Natural killer cell (primary cell): ENCODE data around the gene TPM3. TPM values are rescaled to one million over a fixed set of nuclear protein-coding genes. Genes with fewer than 3 reads are reported as not detected.

ENCODE experiments used
- ATAC-seq, 3 donors: fragments of 150-1000 bp in 2 of 3; fragments of 200-7000 bp in 1 of 3; cut with Tn5 transposase; 1 replicate in 1 of 3; 2 replicates in 2 of 3; pipeline ENCODE4 v1.10.0; 2021; ENCODE audit warnings: mild to moderate bottlenecking in 2 of 3, moderate library complexity in 2 of 3
- DNase-seq, 2 donors: peaks; one replicate each; pipeline versions ENCODE4 v3.0.0 to v3.0.0-alpha.2; 2013 to 2021; ENCODE audit warnings: mixed read lengths in 1 of 2
- H3K27ac ChIP-seq: one replicate; pipeline ENCODE4 v1.5.1; 2013; ENCODE audit warnings: mild to moderate bottlenecking, low read length
- H3K27me3 ChIP-seq: one replicate; pipeline ENCODE4 v1.6.1; 2013; ENCODE audit warnings: low read length; ENCODE audit not compliant: control insufficient read depth, insufficient read depth
- H3K36me3 ChIP-seq: one replicate; pipeline ENCODE4 v1.6.1; 2013; ENCODE audit warnings: low read length; ENCODE audit not compliant: control insufficient read depth, insufficient read depth
- H3K4me1 ChIP-seq: one replicate; pipeline ENCODE4 v1.6.1; 2013; ENCODE audit warnings: low read length; ENCODE audit not compliant: control insufficient read depth, insufficient read depth
- H3K4me3 ChIP-seq: one replicate; pipeline ENCODE4 v1.5.1; 2013; ENCODE audit warnings: low read length
- H3K9me3 ChIP-seq: one replicate; pipeline ENCODE4 v1.6.1; 2013; ENCODE audit warnings: low read length; ENCODE audit not compliant: control insufficient read depth, insufficient read depth
- H3K27ac Mint-ChIP-seq, 2 donors: one replicate each; pipeline ENCODE4 v1.8.0; 2022; ENCODE audit warnings: mild to moderate bottlenecking in 2 of 2, mixed read lengths in 2 of 2, moderate library complexity in 1 of 2
- H3K27me3 Mint-ChIP-seq, 2 donors: one replicate each; pipeline ENCODE4 v1.8.0; 2022; ENCODE audit warnings: low read depth in 2 of 2, mixed read lengths in 2 of 2
- H3K36me3 Mint-ChIP-seq: one replicate; pipeline ENCODE4 v1.8.0; 2022; ENCODE audit warnings: mixed read lengths
- H3K4me1 Mint-ChIP-seq, 2 donors: one replicate each; pipeline ENCODE4 v1.8.0; 2022; ENCODE audit warnings: mixed read lengths in 2 of 2
- H3K4me3 Mint-ChIP-seq: one replicate; pipeline ENCODE4 v1.8.0; 2022; ENCODE audit warnings: mild to moderate bottlenecking, moderate library complexity, mixed read lengths
- H3K9me3 Mint-ChIP-seq, 2 donors: one replicate each; pipeline ENCODE4 v1.8.0; 2022; ENCODE audit warnings: mixed read lengths in 2 of 2
- WGBS: methylation state at CpG from one replicate; pipeline ENCODE4 v1.1.7; 2013; ENCODE audit warnings: missing lambda C conversion rate; ENCODE audit not compliant: insufficient coverage; 5-methylcytosine and 5-hydroxymethylcytosine counted together
- intact Hi-C: fragments of 100-400 bp; cut with micrococcal nuclease; formaldehyde crosslinking; loops from one replicate; pipeline ENCODE4 v1.14.2; 2022
- total RNA-seq, 4 donors: library from RNA; stranded (reverse); fragments of 120-200 nt in 1 of 4; gene quantifications; one replicate each; pipeline versions ENCODE4 v1.2.3 to v1.2.4, GENCODE V29; 2013 to 2022
- TF ChIP-seq, protein P1 (sequence below): fragments of 200-600 bp; IDR thresholded peaks from one replicate; pipeline ENCODE4 v1.8.0; 2022; ENCODE audit warnings: antibody characterized with exemption

The TPM3 gene
- total RNA-seq, 3 donors from 2014 or later (not counting 1 experiment from before 2014, with no cell fraction given) = 516 to 622 (median 551) TPM

DNA sequence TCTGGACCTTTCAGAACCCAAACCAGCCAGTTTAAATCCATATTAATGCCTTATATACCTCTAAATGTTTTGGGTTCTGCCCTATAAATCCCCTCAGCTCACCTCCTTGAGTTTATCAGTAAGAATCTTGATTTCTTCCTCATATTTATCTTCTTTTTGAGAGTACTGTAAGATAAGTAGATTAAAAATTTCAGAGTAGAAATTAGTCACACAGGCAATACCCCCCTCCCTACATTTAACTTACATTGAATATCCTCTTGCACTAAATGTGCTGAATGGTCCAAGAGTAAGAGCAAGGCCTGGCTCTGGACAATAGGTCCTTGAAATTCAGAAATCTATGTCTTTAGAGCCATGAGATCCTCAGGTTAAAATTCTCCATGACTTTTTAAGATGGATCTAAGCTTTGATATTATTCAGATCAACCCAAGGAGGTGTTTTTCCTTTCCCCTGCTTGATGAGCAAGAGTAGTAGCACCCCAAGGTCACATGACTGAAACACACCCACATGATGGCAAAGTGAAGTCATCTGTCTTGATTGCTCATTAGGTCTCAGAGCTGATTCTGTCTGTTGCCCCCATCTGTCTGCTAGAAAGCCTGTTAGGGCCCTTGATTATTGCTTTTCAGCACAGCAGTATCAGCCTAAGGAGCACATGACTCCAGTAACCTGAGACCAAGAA is 21.2 kb downstream of the TPM3 start:
- intact Hi-C loops = no loop called here
- H3K4me1 Mint-ChIP-seq = peaks cover 37 to 48% of the 10 kb centered on the region in 2 donors
- H3K36me3 ChIP-seq = peaks cover 84% of the 10 kb centered on the region
- no peaks in the 10 kb centered on the region for H3K9me3 ChIP-seq
- DNase-seq = no peak
- no peaks in the 10 kb centered on the region for H3K9me3 Mint-ChIP-seq
- H3K36me3 Mint-ChIP-seq = peaks cover 49% of the 10 kb centered on the region
- peak overlapping the region; percentile 48 to 79 for H3K27ac Mint-ChIP-seq
- TF ChIP-seq, protein P1, sequence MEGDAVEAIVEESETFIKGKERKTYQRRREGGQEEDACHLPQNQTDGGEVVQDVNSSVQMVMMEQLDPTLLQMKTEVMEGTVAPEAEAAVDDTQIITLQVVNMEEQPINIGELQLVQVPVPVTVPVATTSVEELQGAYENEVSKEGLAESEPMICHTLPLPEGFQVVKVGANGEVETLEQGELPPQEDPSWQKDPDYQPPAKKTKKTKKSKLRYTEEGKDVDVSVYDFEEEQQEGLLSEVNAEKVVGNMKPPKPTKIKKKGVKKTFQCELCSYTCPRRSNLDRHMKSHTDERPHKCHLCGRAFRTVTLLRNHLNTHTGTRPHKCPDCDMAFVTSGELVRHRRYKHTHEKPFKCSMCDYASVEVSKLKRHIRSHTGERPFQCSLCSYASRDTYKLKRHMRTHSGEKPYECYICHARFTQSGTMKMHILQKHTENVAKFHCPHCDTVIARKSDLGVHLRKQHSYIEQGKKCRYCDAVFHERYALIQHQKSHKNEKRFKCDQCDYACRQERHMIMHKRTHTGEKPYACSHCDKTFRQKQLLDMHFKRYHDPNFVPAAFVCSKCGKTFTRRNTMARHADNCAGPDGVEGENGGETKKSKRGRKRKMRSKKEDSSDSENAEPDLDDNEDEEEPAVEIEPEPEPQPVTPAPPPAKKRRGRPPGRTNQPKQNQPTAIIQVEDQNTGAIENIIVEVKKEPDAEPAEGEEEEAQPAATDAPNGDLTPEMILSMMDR = no peak
- ATAC-seq = peak in 2 of 3 donors; percentile 33 to 44
- no peaks in the 10 kb centered on the region for H3K27me3 ChIP-seq
- peaks cover under 1% of the 10 kb centered on the region for H3K4me1 ChIP-seq
- H3K4me3 Mint-ChIP-seq = no peak overlapping the region
- H3K27me3 Mint-ChIP-seq = no peaks in the 10 kb centered on the region
- H3K27ac ChIP-seq = no peak overlapping the region
- no peak overlapping the region for H3K4me3 ChIP-seq

DNA sequence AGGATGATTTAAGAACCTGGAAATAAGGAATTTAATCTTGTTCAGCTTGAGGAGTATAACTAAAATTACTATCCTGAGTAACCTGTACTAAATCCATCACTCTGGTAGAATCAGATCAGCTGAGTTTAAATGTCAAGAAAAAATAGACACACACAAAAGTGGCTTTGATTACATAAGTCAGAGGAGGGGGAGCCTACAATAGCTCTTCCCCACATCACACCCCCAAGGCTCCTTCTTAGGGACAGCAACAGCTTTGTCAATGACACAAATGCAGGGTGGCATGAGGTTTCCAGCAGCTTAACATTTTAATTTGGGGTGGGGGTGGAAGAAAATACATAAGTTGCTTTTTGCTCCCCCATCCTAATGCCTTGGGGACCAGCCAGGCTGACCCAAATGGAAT is 24.4 kb downstream of the TPM3 start:
- no peaks in the 10 kb centered on the region for H3K9me3 Mint-ChIP-seq
- no peaks in the 10 kb centered on the region for H3K27me3 Mint-ChIP-seq
- peaks cover 48 to 59% of the 10 kb centered on the region in 2 donors for H3K4me1 Mint-ChIP-seq
- Histone ChIP-seq H3K27me3 (no peaks in the 10 kb centered on the region), H3K4me1 (no peaks in the 10 kb centered on the region), H3K4me3 (no peak overlapping the region), H3K9me3 (no peaks in the 10 kb centered on the region), H3K27ac (no peak overlapping the region), H3K36me3 (peaks cover 90% of the 10 kb centered on the region)
- no peak overlapping the region for H3K4me3 Mint-ChIP-seq
- TF ChIP-seq, protein P1 = no peak
- peak overlapping the region; percentile 65 to 76 for H3K27ac Mint-ChIP-seq
- ATAC-seq (no peak), DNase-seq (no peak)
- H3K36me3 Mint-ChIP-seq = peaks cover 62% of the 10 kb centered on the region
- intact Hi-C loops = no loop called here

GRCh38 chr1:154166207-154166606 is 25.7 kb downstream of the TPM3 start:
- Histone ChIP-seq H3K36me3 (peaks cover 85% of the 10 kb centered on the region), H3K4me1 (no peaks in the 10 kb centered on the region), H3K9me3 (no peaks in the 10 kb centered on the region), H3K27me3 (no peaks in the 10 kb centered on the region), H3K27ac (no peak overlapping the region), H3K4me3 (no peak overlapping the region)
- Mint-ChIP-seq H3K4me1 (peaks cover 38 to 51% of the 10 kb centered on the region in 2 donors), H3K4me3 (no peak overlapping the region), H3K27me3 (no peaks in the 10 kb centered on the region), H3K36me3 (peaks cover 52% of the 10 kb centered on the region), H3K27ac (peak overlapping the region in 1 of 2 donors; percentile 45), H3K9me3 (no peaks in the 10 kb centered on the region)
- ATAC-seq = no peak
- intact Hi-C loops = no loop called here
- TF ChIP-seq, protein P1 = no peak
- DNase-seq = no peak
- 87% methylated on average over 1 of the region's 1 CpG for WGBS

- intact Hi-C loops = no loop called here
- no peak overlapping the region for H3K4me3 Mint-ChIP-seq
- Histone ChIP-seq H3K27ac (peak overlapping the region; percentile 73), H3K4me1 (peaks cover 24% of the 10 kb centered on the region), H3K9me3 (no peaks in the 10 kb centered on the region), H3K27me3 (no peaks in the 10 kb centered on the region), H3K4me3 (no peak overlapping the region), H3K36me3 (peaks cover 65% of the 10 kb centered on the region)
- H3K27me3 Mint-ChIP-seq = no peaks in the 10 kb centered on the region
- peaks cover 45 to 60% of the 10 kb centered on the region in 2 donors for H3K4me1 Mint-ChIP-seq
- no peaks in the 10 kb centered on the region for H3K9me3 Mint-ChIP-seq
- H3K27ac Mint-ChIP-seq = peak overlapping the region; percentile 93 to 98
- TF ChIP-seq, protein P1 = no peak
- ATAC-seq (no peak), DNase-seq (no peak)
- peaks cover 11% of the 10 kb centered on the region for H3K36me3 Mint-ChIP-seq
These were observed 32.3 kb downstream of the TPM3 start for GRCh38 chr1:154159554-154159953.
